Calu3 (cell line): ENCODE results near the gene UBR4. TPM values are rescaled to one million over a fixed set of nuclear protein-coding genes. Genes with fewer than 3 reads are reported as not detected.

ENCODE experiments used
- BruUV-seq: library from RNA; stranded (reverse); fragments of 400-500 nt; replicated peaks from 2 replicates; lab custom pipeline; 2021; lab: Mats Ljungman, UMichigan
- CTCF ChIA-PET: fragments of 300-600 bp; sonication (Branson Sonifier 250); formaldehyde crosslinking; loops from one replicate; lab custom pipeline; 2022; ENCODE audit warnings: antibody characterized with exemption; lab: Charles Lee
- DNase-seq: peaks from one replicate; pipeline ENCODE4 v3.0.0; 2022
- H3K27ac Mint-ChIP-seq: one replicate; pipeline ENCODE4 v1.8.0; 2022; ENCODE audit warnings: mixed read lengths; ENCODE audit not compliant: unreplicated experiment
- H3K27me3 Mint-ChIP-seq: one replicate; pipeline ENCODE4 v1.8.0; 2022; ENCODE audit warnings: mixed read lengths; ENCODE audit not compliant: unreplicated experiment
- H3K36me3 Mint-ChIP-seq: one replicate; pipeline ENCODE4 v1.8.0; 2022; ENCODE audit warnings: mild to moderate bottlenecking, moderate library complexity, mixed read lengths; ENCODE audit not compliant: insufficient read depth, unreplicated experiment
- H3K4me1 Mint-ChIP-seq: one replicate; pipeline ENCODE4 v1.8.0; 2022; ENCODE audit warnings: mild to moderate bottlenecking, low read depth, mixed read lengths; ENCODE audit not compliant: unreplicated experiment
- H3K4me3 Mint-ChIP-seq: one replicate; pipeline ENCODE4 v1.8.0; 2022; ENCODE audit warnings: mild to moderate bottlenecking, low read depth, moderate library complexity, mixed read lengths; ENCODE audit not compliant: unreplicated experiment
- H3K9me3 Mint-ChIP-seq: one replicate; pipeline ENCODE4 v1.8.0; 2022; ENCODE audit warnings: low read depth, mixed read lengths; ENCODE audit not compliant: unreplicated experiment
- intact Hi-C: fragments of 100-400 bp; cut with micrococcal nuclease; formaldehyde crosslinking; loops from one replicate; pipeline ENCODE4 v1.10.0; 2022; ENCODE audit not compliant: unreplicated experiment
- total RNA-seq: library from RNA; stranded (reverse); gene quantifications from 2 replicates; pipeline ENCODE4 v1.2.3, GENCODE V29; 2022
- TF ChIP-seq, protein P1 (sequence below): fragments of 200-600 bp; IDR thresholded peaks from one replicate; pipeline ENCODE4 v1.8.0; 2022; ENCODE audit warnings: antibody characterized with exemption; ENCODE audit not compliant: unreplicated experiment

UBR4 gene
- total RNA-seq, 1 experiment from 2014 or later, result 123 TPM

DNA sequence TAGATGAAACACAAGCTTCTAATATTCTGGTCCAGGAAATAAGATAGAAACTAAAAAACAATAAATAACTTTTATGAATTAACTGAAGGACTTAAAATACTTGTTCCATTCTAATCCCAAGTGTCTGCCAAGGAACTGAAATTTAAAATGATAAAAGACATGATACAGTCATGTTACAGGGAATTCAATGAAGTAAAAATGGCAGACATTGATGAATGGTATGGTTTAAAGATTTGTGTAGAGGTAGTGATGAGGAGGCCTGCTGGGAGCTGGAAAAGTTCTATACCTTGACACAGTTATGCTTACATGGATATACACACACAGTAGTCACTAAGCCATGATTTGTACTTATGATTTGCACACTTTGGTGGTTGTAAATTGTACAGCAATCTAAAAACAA lies 2.1 kb upstream of the UBR4 start:
- intact Hi-C loops, result no loop called here
- CTCF ChIA-PET, result no interaction called here
- peaks cover 8% of the 10 kb centered on the region for H3K4me1 Mint-ChIP-seq
- no peak for DNase-seq
- H3K9me3 Mint-ChIP-seq, result no peaks in the 10 kb centered on the region
- TF ChIP-seq, protein P1, sequence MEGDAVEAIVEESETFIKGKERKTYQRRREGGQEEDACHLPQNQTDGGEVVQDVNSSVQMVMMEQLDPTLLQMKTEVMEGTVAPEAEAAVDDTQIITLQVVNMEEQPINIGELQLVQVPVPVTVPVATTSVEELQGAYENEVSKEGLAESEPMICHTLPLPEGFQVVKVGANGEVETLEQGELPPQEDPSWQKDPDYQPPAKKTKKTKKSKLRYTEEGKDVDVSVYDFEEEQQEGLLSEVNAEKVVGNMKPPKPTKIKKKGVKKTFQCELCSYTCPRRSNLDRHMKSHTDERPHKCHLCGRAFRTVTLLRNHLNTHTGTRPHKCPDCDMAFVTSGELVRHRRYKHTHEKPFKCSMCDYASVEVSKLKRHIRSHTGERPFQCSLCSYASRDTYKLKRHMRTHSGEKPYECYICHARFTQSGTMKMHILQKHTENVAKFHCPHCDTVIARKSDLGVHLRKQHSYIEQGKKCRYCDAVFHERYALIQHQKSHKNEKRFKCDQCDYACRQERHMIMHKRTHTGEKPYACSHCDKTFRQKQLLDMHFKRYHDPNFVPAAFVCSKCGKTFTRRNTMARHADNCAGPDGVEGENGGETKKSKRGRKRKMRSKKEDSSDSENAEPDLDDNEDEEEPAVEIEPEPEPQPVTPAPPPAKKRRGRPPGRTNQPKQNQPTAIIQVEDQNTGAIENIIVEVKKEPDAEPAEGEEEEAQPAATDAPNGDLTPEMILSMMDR, result no peak
- no TSS peak for BruUV-seq
- no peak overlapping the region for H3K4me3 Mint-ChIP-seq
- H3K27ac Mint-ChIP-seq, result no peak overlapping the region
- peaks cover 37% of the 10 kb centered on the region for H3K36me3 Mint-ChIP-seq
- no peaks in the 10 kb centered on the region for H3K27me3 Mint-ChIP-seq

DNA sequence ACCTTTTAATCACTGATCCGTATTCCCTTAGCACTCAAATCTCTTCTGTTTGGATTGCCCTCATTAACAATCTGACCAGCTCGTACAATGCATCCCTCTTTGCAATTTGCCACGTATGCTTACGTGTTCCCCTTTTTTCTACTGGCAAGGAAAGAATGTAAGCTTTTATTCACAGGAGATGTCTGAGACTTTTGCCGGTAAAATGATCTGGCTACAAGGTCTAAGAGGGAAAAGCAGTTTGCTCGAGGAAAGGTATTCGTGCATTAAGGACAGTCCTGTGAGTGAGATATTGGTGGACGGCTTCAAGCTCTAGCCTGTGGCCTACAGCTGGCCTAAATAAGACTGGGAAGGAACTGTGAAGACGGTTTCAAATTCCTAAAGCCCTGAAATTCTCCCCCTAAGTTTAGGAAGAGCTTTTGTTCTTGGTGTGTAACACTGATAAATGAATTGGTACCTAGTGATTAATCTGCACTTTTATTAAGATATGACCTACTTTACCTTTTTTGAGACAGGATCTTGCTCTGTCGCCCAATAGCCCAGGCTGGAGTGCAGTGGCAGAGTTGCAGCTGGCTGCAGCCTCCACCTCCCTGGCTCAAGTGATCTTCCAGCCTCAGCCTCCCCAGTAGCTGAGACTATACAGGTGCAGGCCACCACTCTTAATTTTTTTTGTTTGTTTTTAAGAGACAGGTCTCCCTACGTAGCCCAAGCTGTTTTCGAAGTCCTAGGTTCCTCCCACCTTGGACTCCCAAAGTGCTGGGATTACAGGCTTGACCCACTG lies 895 bp upstream of the UBR4 start:
- Mint-ChIP-seq H3K4me3 (peak overlapping the region; percentile 81), H3K27ac (peak overlapping the region; percentile 81), H3K4me1 (peaks cover 16% of the 10 kb centered on the region), H3K36me3 (peaks cover 31% of the 10 kb centered on the region), H3K9me3 (no peaks in the 10 kb centered on the region), H3K27me3 (no peaks in the 10 kb centered on the region)
- TF ChIP-seq, protein P1, result no peak
- CTCF ChIA-PET, result no interaction called here
- intact Hi-C loops, result no loop called here
- BruUV-seq, result TSS peak; percentile 70
- DNase-seq, result no peak

DNA sequence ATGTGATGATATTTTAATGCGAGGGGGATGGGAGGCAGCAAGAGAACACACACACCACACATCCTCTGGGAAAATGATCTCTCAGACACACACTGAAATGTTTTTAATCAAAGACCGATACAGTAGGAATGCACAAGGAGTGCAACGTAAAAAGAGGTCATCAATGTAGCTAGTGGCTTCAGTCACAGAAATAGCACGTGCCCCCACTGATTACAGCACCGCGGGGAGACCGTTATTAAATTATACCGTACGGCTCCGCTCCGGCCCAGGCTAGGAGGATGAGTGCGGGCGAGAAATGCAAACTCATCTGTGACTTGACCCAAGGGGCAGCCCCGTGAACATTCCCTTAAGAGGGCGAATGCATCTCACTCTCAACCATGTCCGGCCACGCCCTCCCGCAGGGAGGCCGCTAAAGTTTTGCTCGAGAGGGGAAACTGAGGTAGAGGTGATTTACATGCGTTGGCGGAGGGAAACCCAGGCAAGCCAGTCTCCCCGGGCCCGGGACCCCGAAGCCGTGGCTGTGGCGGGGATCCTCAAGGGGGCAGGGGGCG lies 552 bp downstream of the UBR4 start:
- Mint-ChIP-seq H3K27me3 (no peaks in the 10 kb centered on the region), H3K27ac (peak overlapping the region; percentile 52), H3K4me3 (peak overlapping the region; percentile 81), H3K4me1 (peaks cover 28% of the 10 kb centered on the region), H3K36me3 (peaks cover 25% of the 10 kb centered on the region), H3K9me3 (no peaks in the 10 kb centered on the region)
- intact Hi-C loops, result no loop called here
- BruUV-seq, result no TSS peak
- no peak for DNase-seq
- TF ChIP-seq, protein P1, result no peak
- CTCF ChIA-PET, result no interaction called here

DNA sequence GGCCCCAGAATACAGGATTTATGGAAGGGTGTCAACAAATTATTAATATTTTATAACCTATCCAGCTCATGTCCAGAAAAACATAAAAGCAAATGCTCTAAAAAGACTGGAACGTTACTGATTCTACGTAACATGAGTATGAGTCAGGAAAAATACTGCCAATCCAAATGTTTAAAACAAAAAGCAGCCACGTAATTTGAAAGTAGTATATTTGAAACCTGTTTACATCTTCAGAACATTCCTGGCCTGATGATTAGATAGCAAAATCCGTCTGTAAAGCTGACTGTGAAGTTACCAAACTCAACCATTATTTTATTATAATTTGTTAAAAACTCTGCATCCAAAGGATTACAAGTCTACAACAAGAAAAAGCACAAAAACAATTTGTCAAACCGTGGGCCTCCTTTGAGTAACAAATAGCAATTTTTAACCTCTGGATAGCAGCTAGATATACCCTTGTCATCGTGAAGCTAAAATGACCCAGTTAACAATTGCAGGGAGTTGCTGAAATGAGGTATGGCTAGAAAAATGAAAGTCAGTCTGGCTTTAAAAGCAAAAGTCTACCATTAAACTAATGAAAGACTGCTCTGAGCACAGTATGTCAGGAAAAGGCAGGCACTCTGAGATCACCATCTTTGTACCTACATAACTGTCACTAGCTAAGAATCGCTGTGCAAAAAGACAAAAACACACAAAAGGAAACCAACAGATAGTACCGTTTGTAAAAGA lies 1.2 kb downstream of the UBR4 start:
- Mint-ChIP-seq H3K27ac (peak overlapping the region; percentile 52), H3K36me3 (peaks cover 25% of the 10 kb centered on the region), H3K9me3 (no peaks in the 10 kb centered on the region), H3K4me1 (peaks cover 33% of the 10 kb centered on the region), H3K27me3 (no peaks in the 10 kb centered on the region), H3K4me3 (peak overlapping the region; percentile 81)
- intact Hi-C loops, result no loop called here
- CTCF ChIA-PET, result no interaction called here
- DNase-seq, result no peak
- TSS peak; percentile 37 for BruUV-seq
- TF ChIP-seq, protein P1, result no peak
